Measurements from ENCODE around the gene POPDC3.
"Not testable (repeated sequence)": the region's sequence is repeated elsewhere in the genome, so short reads cannot be mapped to it uniquely, and the experiment has no call there.

Gene POPDC3

DNA sequence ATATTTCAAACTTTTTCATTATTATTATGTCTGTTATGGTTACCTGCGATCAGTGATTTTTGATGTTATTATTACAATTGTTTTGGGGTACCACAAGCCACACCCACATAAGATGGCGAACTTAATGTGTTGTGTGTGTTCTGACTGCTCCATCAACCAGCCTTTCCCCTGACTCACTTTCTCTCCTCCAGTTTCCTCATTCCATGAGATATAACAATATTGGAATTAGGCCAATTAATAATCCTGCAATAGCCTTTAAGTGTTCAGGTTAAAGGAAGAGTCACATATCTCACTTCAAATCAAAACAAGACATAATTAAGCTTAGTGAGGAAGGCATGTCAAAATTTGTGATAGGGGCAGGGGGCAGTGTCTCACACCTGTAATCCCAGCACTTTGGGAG is 16.3 kb upstream of the POPDC3 start:
- DNase-seq (ENCODE audit: low read depth) = peak; percentile 30

DNA sequence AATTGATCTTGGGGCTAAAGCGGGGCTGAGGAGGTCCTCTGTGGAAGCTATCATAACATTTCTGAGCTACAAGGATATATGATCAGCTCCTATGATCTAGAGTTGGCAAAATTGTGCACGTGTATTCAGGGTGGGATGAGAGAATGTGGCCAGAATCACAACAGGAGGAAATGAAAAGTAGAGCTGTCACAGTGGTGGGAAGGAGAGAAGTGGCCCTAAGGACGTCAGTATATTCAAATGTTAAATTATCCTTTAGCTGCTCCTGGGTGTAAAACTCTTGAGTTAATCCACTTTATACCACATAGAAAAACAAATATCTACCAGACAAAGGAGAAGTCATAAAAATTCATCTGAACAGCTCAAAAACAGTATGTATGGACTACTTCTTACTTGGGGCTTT is 14.8 kb upstream of the POPDC3 start:
- DNase-seq (ENCODE audit: low read depth) = no peak

DNA sequence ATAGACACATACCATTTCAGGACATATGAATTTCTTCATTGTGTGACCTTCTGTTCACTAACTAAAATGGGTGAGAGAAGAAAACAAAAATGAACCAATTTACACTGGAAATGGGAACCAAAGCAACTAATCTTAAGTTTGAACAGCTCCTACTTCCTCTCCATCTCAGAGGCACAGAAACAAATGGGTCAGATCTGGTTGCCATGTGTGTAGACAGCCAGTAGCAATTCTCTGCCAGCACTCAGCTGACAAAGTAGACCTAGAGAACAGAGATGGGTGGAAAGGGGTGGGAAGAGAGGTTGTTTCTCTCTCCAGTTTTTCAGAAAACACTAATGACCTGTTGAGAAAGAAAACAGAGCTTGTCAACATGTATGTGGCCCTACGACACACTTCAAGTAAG is 14.3 kb upstream of the POPDC3 start:
- no peak for DNase-seq (ENCODE audit: low read depth)

DNA sequence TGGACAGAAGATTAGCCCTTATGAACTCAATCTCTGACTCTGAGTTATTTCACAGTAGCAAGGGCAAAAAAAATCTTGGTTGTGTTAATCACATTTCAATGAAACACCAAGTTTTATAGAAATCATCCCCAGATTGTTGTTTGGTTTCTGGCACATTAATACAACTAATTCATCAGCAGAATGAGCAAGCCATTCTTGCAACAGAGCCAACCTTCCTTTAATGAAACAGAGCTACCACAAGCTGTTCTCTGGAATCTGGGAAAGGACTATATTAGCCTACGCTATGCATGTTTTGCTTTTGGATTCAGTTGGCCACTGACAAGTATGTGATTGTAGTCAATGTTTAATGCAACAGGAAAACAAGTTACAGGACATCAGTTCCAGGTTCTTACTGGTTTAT is 13.8 kb upstream of the POPDC3 start:
- DNase-seq (ENCODE audit: low read depth) = peak; percentile 85

DNA sequence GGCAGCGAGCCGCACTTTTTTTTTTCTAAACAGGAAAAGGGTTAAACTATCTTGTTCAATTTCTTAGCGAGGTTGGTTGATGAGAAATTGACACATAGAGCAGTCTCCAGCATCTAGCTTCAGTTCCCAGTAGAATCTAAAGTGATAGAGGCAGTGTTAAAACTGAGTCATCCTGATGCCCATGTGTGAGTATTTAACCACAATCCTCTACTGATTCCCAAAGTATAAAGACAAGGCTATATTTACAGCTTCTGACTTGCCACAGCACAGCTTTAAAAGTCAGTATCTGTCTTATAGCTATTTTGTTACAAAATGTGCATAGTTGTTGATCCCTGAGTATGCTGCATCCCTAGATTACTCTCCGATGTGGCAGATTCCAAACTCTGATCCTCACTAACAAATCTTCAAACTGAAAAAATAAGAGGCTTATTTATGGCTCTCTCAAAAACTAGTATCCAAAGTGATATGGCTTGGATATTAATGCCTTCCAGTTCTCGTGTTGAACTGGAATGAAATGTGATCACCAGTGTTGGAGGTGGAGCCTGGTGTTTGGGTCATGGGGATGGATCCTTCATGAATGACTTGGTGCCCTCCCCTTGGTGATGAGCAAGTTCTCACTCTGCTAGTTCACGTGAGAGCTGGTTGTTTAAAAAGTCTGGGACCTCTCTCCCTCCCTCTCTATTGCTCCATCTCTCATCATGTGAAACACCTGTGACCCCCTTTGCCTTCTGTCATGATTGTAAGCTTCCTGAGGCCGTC is 13.1 kb upstream of the POPDC3 start:
- DNase-seq (ENCODE audit: low read depth) = peak; percentile 83

DNA sequence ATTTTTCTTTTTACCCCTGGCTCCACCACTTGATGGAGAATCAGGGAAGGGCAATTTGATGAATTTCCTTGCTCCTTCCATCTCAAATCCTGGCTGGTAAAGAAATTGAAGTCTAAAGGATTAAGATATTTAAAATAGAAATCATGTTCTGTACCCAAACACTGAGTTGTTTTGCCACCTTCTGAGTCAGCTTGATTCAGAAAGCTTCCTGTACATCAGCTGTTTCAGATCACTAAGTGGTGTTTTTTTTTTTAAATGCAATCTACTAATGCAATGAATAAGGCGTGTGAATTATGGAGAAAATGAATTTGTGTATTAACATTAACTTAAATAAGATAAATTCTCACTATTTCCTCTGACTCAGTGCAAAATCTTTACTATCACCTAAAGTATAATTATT is 11.5 kb upstream of the POPDC3 start:
- DNase-seq (ENCODE audit: low read depth) = no peak

DNA sequence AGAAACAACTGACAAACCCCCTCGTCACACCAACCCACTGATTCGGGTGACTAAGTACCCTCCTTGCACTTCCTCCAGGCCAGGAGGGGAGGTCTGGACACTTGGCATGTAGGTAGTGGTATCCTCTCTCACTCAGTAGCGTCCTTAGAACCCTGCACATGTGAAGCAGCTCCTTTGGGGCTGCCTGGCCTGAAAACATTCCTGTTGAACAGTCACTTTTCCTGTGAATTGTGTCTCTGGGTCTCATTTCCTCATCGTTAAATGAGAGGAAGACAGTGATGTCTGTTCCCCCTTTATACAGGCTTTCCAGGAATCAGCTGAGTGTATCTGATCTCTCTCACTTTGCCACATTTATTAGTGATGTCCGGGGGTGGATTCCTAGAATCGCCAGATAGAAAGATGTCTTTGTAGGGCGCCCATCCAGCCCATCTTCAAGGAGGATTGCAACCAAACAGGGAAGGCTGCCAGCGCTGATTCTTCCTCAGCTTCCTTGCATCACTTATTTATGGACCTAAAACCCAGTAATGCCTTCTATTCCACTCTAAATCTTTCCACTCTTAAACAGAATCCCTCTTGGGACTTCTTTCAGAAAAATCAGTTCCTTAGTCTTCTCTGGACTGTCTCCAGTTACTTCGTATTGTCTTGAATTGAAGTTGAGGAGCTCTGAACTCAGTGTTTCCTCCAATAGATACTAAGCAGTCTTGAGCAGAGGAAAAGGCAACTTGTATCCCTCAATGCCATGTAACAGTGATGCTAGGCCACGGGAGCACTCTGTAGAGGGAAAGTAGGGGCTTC is 9.4 kb upstream of the POPDC3 start:
- no peak for DNase-seq (ENCODE audit: low read depth)

DNA sequence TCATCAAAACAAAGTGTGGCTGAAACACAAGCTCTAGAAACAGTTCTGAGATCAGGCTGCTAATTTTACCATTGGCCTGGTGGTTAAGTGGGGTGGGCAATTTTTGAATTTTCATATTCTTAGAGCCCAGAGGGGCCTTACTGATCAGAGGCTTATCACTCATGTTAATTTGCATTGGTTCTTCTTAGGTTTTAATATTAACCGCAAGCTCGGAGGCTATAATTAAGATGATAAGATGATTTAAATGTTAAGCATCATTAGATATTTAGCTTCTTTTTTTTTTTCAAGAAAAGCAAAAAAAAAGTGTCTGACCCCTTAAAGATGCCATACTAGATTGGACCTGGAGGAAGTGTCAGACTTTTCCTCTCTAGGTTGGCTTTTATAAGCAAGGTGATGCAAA is 8.4 kb upstream of the POPDC3 start:
- DNase-seq (ENCODE audit: low read depth) = no peak

DNA sequence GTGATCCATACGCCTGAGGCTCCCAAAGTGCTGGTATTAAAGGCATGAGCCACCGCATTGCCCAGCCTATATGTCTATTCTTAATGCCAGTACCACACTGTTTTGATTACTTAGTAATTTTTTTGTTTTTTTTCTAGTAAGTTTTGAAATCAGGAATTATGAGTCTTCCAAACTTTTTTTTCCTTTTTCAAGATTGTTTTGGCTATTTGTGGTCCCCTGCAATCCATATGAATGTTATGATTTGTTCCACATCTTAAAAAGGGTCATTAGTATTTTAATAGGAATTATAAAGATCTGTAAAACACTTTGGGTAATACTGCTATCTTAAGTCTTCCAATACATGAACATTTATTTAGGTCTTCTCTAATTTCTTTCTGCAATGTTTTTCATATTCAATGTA is 6.8 kb upstream of the POPDC3 start:
- no peak for DNase-seq (ENCODE audit: low read depth)

DNA sequence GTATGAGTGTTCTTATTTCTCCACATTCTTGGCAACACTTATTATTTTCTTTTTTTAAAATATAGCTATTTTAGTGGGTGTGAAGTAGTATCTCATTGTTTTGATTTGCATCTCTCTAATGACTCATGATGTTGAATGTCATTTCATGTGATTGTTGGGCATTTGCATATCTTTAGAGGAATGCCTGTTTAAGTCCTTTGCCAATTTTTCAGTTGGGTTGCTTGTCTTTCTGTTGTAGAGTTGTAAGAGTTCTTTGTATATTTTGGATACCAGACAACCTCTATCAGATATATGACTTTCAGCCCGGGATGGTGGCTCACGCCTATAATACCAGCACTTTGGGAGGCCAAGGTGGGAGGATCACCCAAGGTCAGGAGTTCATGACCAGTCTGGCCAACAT is 5.1 kb upstream of the POPDC3 start:
- peak; percentile 85 for DNase-seq (ENCODE audit: low read depth)

DNA sequence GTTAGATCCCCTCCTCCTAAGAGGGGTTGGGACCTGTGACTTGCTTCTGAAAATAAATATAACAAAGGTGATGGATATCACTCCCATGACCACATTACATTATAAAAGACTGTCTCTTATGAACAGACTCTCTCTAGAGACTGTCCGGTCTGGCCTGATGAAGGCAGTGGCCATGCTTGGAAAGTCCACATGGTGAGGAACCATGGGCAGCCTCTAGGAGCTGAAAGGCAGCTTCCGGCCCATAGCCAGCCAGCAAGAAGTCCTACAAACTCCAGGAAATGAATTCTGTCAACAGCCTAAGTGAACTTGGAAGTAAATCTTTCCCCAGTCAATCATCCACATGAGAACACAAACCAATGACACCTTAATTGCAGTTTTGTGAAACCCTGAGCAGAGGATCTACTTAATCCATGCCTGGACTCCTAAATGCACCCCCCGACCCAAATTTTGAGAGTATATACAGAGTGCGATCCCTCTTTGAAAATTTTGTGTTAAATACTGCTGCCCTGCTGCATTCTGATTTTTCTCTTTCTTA is 2.2 kb upstream of the POPDC3 start:
- DNase-seq (ENCODE audit: low read depth) = no peak

DNA sequence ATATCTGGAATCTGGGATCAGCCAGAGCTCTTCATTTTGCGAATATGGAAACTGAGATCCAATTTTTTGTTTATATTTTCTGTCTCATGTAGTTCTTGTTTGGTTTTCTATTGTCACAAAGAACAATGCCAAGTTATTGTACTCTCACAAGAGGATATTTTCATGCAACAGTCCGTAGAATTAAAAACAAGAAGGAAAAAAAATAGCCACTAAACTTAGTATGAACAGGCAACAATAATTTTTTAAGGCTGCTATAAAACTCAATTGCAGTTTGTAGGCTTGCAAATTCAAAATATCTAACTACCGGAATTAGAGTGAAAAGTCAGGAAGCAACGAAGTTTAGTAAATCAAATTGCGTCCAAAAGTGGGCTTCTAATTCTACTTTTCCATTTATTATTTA is 1.2 kb downstream of the POPDC3 start:
- DNase-seq (ENCODE audit: low read depth) = no peak

DNA sequence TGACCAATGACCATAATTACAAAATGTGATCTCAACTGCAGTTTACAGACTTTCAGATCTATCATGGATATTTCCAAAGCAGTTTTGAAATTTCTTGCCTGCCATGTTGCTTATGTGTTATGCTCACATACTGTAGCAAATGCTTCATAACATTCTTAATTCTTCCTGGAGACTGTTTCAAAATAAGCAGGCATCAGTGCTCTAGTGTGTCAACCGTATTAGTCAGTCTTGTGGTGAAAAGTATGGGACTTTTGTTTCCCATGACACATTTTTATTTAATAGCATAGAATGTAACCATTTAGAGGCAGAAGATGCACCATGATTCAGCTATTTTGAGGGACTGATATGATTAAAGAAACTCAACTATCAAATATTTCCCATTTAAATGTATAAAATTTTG is 1.7 kb downstream of the POPDC3 start:
- DNase-seq (ENCODE audit: low read depth) = peak; percentile 95

DNA sequence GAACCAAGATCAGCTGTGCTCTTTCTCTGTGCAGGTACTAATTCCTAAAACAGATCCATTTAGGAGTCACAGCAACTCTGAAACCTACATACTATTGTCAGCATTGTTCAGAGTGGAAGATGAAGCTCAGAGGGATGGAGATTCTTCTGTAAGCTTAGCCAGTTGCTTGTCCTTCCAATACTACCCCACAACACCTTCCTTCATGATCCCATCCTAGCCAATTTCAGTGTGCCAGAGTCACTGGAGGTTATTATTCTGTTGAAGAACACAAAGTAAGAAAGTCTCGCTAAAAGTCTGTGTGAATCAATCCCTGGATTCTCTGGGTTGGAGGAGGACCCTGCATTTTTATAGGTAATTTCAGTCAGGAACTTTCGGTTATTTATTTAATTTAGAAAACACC is 2.3 kb downstream of the POPDC3 start:
- no peak for DNase-seq (ENCODE audit: low read depth)

DNA sequence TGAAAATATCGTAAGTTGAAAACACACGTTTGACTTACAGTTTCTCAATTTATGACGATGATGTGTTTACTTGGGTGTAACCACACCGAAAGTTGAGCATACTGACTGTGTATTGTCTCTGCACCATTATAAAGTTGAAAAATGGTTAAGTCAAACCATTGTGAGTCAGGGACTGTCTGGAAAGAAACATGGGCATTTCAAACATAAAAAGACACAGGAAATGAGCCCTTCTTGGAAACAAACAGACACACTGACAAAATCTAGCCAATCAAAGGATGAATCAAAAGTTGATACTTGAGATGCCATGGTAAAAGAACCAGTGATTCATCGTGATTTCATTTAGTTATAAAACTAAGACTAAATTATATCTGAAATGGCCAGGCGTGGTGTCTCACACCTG is 5.3 kb downstream of the POPDC3 start:
- peak; percentile 88 for DNase-seq (ENCODE audit: low read depth)

DNA sequence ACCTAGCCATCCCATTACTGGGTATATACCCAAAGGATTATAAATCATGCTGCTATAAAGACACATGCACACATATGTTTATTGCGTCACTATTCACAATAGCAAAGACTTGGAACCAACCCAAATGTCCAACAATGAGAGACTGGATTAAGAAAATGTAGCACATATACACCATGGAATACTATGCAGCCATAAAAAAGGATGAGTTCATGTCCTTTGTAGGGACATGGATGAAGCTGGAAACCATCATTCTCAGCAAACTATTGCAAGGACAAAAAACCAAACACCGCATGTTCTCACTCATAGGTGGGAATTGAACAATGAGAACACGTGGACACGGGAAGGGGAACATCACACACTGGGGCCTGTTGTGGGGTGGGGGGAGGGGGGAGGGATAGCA is 7.3 kb downstream of the POPDC3 start:
- not testable (repeated sequence) for DNase-seq (ENCODE audit: low read depth)

DNA sequence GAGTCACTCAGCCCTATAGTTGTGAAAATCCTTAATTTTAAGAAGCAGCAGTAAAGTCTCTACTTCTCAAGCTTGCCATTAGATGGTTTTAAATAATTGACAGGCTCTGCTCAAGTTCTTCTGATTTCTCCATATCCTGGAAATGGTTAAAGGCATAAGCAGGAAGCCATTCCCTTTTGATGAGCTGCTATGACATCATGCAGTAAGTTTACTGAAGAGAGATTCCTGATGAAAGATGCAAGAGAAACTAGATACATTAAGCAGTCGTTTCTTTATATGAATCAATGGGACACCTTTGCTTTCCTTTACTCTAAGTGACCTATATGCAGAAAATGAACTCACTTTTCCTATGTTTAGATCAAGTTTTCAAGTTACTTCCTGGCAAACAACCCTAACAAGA is 9.8 kb downstream of the POPDC3 start:
- DNase-seq (ENCODE audit: low read depth) = peak; percentile 53

DNA sequence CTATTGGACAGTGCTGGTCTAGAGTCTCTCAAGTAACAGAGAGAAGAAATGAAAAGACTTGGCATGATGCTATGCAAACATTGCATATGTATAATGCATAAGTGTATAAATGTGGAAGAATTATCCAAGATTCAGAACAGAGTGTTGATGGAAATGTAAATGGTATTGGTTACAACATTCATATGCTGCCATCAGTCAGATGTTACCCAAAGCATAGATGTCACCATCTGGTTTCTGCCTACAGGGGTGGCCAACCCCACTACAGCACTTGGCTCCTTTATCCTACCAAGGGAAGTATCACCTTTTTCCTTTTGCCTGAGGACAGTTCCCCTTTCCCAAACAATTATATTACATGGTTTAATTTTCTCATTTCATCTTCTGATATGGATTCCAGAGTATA is 11.9 kb downstream of the POPDC3 start:
- DNase-seq (ENCODE audit: low read depth) = no peak

DNA sequence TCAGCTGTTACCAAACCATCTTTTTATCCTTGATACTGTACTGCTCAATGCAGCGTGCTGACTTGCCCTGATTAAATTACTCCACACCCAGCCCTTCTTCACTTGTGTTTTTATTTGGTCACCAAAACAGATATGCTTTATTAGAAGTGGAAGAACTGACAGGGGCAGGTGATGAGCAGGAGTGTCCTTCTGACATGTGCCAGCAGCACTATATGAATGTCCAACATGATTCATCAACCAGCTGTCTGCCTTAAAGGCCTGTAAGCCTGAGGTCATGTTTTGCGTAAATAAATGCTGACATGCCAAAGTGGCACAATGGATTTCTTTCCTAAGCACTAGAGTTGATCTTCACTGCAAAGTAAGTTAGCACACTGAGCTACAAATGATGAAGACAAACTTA is 15.4 kb downstream of the POPDC3 start:
- peak; percentile 46 for DNase-seq (ENCODE audit: low read depth)

DNA sequence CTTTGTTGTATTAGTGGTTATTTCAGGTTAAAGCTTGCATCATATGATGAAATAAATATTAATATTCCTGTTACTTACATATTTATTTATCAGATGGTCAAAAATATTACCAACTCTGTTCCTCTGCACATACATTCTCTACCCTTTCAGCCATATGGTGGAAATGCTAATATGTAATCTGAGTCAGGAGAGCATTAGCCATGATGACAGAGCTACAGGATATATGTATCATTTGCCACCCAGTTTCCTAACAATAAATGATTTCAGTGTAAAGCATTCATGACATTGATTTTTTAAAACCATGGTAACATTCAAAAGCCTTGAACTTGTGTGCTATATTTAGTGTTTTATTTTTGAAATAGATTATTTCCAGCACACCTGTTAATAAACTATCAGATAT is 16.6 kb downstream of the POPDC3 start:
- DNase-seq (ENCODE audit: low read depth) = no peak

DNA sequence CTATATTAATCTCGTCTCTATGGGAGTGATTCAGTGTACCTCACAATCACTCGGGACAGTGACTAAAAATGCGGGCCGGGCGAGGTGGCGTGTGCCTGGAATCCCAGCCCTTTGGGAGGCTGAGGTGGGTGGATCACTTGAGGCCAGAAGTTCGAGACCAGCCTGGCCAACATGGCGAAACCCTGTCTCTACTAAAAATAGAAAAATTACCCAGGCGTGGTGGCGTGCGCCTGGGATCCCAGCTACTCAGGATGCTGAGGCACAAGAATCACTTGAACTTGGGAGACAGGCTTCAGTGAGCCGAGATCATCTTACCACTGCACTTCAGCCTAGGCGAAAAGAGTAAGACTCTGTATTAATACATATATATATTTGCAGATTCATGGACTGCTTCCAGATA is 17.4 kb downstream of the POPDC3 start:
- DNase-seq (ENCODE audit: low read depth) = no peak

DNA sequence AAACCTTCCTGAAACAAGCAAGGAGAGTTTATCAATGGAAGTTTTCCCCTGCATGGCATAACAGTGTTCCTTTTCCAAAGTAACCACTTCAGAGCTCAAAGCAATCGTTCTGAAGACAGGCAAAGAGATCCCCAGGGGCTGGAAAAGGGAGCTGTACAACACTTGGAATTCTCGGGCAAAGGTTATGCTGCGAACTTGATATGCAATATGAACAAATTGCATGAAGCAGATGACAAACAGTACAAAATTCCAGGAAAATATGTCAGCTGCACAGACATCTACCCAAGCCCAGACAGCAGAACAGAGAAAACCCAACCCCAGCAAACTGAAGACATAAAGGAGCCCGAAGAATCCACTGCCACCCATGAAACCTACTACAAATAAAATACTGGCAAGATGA is 18.4 kb downstream of the POPDC3 start:
- DNase-seq (ENCODE audit: low read depth) = no peak

DNA sequence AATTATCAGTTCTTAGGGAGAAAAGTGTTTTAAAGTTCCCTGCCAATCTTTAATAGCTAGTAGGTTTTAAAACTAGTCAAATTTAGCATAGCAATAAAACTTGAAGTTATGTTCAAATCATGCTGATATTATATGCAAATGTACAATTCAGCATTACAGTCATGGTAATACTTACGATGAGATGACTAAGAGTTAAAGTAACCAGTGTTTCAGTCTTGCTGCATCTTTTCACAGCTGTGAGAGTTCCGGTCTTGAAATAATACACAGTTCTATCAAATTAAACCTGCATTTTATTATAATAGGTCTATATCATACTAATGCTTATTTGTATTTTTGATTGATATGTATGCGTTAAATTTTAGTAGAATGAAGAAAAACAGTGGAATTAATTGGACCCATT is 26.1 kb downstream of the POPDC3 start:
- DNase-seq (ENCODE audit: low read depth) = no peak

DNA sequence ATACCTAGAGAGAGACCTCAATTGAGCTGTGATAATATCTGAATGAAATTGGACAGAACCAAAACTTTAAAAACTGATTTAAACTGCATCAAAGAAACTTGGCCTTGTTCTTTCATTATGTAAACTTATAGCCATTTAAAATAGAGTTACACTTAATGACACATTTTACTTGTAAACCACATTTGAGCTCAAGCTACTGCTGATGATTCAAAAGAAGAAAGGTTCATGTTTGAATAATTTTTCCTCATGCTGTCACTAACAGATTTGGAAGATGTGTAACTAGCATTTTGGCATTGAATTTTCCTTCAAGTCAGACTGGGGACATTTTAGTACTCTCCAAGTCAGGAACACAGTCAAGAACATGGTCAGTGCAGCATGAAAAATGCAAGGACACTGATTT is 26.9 kb downstream of the POPDC3 start:
- no peak for DNase-seq (ENCODE audit: low read depth)

Measured in EH (cell line).